Hepatocyte (in vitro differentiated cells): ENCODE measurements around the gene RABGGTA.

ENCODE experiments used
- EZH2 ChIP-seq: fragments of 200-600 bp; sonication (generic); IDR thresholded peaks from 2 replicates; pipeline ENCODE4 v1.6.1; 2016; ENCODE audit warnings: antibody characterized with exemption, mild to moderate bottlenecking, borderline replicate concordance
- TF ChIP-seq, protein P1 (sequence below): fragments of 200-600 bp; sonication (generic); IDR thresholded peaks from 2 replicates; pipeline ENCODE4 v1.5.1; 2016; ENCODE audit warnings: antibody characterized with exemption, mild to moderate bottlenecking; ENCODE audit not compliant: poor library complexity

DNA sequence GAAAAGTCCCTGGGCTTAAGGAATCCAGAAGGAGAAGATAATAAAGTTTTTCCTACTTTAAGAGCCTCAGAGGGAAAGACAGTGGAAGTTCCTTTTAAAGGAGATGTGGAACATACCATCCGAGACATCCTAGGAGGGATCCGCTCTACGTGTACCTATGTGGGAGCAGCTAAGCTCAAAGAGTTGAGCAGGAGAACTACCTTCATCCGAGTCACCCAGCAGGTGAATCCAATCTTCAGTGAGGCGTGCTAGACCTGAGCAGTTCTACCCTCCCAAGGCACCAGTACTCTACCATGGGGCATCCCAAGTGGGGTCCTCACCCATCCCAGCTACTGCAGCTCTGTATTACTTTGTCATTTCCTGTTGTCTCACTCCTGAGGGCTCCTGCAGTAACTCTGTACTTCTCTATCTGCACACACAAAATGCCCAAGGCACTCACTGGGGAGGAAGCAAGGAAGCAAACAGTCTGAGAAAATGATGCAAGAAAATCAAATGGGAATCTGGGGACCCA lies 32.8 kb downstream of the RABGGTA start:
- TF ChIP-seq, protein P1, sequence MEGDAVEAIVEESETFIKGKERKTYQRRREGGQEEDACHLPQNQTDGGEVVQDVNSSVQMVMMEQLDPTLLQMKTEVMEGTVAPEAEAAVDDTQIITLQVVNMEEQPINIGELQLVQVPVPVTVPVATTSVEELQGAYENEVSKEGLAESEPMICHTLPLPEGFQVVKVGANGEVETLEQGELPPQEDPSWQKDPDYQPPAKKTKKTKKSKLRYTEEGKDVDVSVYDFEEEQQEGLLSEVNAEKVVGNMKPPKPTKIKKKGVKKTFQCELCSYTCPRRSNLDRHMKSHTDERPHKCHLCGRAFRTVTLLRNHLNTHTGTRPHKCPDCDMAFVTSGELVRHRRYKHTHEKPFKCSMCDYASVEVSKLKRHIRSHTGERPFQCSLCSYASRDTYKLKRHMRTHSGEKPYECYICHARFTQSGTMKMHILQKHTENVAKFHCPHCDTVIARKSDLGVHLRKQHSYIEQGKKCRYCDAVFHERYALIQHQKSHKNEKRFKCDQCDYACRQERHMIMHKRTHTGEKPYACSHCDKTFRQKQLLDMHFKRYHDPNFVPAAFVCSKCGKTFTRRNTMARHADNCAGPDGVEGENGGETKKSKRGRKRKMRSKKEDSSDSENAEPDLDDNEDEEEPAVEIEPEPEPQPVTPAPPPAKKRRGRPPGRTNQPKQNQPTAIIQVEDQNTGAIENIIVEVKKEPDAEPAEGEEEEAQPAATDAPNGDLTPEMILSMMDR, result no peak
- TF ChIP-seq EZH2, result no peak
